Pons (tissue), 1 donor: ENCODE data around the gene SLC2A14.
"Not testable (repeated sequence)": the region's sequence is repeated elsewhere in the genome, so short reads cannot be mapped to it uniquely, and the experiment has no call there.

ENCODE experiments used
- DNase-seq: peaks from one replicate; pipeline ENCODE4 v3.0.0-alpha.2; 2016; ENCODE audit warnings: low spot score

SLC2A14 gene

GRCh38 chr12:7833831-7834230 lies 38.9 kb downstream of the SLC2A14 start:
- no peak for DNase-seq

GRCh38 chr12:7833201-7833600 lies 39.5 kb downstream of the SLC2A14 start:
- DNase-seq, result not testable (repeated sequence)

- peak; percentile 5 for DNase-seq
These were observed 40.5 kb downstream of the SLC2A14 start for GRCh38 chr12:7832059-7832696.

GRCh38 chr12:7829737-7830136 lies 43.0 kb downstream of the SLC2A14 start:
- not testable (repeated sequence) for DNase-seq

GRCh38 chr12:7825754-7826153 lies 47.0 kb downstream of the SLC2A14 start:
- not testable (repeated sequence) for DNase-seq

- DNase-seq, result peak; percentile 72
These were observed 65.7 kb downstream of the SLC2A14 start for GRCh38 chr12:7806863-7807487.

- DNase-seq, result not testable (repeated sequence)
These were observed 66.4 kb downstream of the SLC2A14 start for GRCh38 chr12:7806319-7806718.

GRCh38 chr12:7801460-7801859 lies 71.3 kb downstream of the SLC2A14 start:
- no peak for DNase-seq

- DNase-seq, result not testable (repeated sequence)
These were observed 73.9 kb downstream of the SLC2A14 start for GRCh38 chr12:7798750-7799308.

- DNase-seq, result no peak
These were observed 74.9 kb downstream of the SLC2A14 start for GRCh38 chr12:7797698-7798398.

GRCh38 chr12:7797269-7797668 lies 75.4 kb downstream of the SLC2A14 start:
- not testable (repeated sequence) for DNase-seq

GRCh38 chr12:7793211-7793610 lies 79.5 kb downstream of the SLC2A14 start:
- no peak for DNase-seq

GRCh38 chr12:7788884-7789528 lies 83.7 kb downstream of the SLC2A14 start, which contains the start of gene NANOG:
TSS of gene NANOG (plus strand) at chr12:7789402. CDS start at chr12:7789615, 213 bp downstream.
- not testable (repeated sequence) for DNase-seq

GRCh38 chr12:7788294-7788660 lies 84.4 kb downstream of the SLC2A14 start:
- no peak for DNase-seq

GRCh38 chr12:7787574-7788293 lies 85.0 kb downstream of the SLC2A14 start:
- no peak for DNase-seq

GRCh38 chr12:7784701-7785100 lies 88.0 kb downstream of the SLC2A14 start:
- no peak for DNase-seq

GRCh38 chr12:7783433-7783832 lies 89.3 kb downstream of the SLC2A14 start:
- DNase-seq, result not testable (repeated sequence)

- no peak for DNase-seq
These were observed 90.7 kb downstream of the SLC2A14 start for GRCh38 chr12:7782055-7782454.

GRCh38 chr12:7781274-7781673 lies 91.4 kb downstream of the SLC2A14 start:
- DNase-seq, result no peak

GRCh38 chr12:7769999-7770398 lies 102.7 kb downstream of the SLC2A14 start:
- DNase-seq, result no peak
